SK-N-SH (cell line): Measurements from ENCODE around the gene GPR55. TPM values are rescaled to one million over a fixed set of nuclear protein-coding genes. Genes with fewer than 3 reads are reported as not detected.

Experiments
- CTCF ChIA-PET: fragments of 300-600, 350-600 bp; formaldehyde crosslinking; extraction: SDS; loops from one replicate; lab custom pipeline; 2021; lab: Yijun Ruan, JAX
- POLR2A ChIA-PET: fragments of 350-600 bp; sonication (Branson Sonifier 250); formaldehyde crosslinking; extraction: SDS; loops from one replicate; lab custom pipeline; 2020; ENCODE audit warnings: antibody characterized with exemption, inconsistent platforms; lab: Yijun Ruan, JAX
- DNase-seq: peaks from one replicate; pipeline ENCODE4 v3.0.0; 2012
- H2AFZ ChIP-seq: fragments of 200-600 bp; sonication (generic); 2 replicates; pipeline ENCODE4 v1.8.1; 2016; ENCODE audit warnings: antibody characterized with exemption, mild to moderate bottlenecking, low read depth
- H3F3A ChIP-seq: fragments of 200-600 bp; sonication (generic); replicated peaks from 2 replicates; pipeline ENCODE3; 2016; ENCODE audit warnings: antibody characterized with exemption, mild to moderate bottlenecking; ENCODE audit not compliant: insufficient read depth
- H3K27ac ChIP-seq, 2 experiments: fragments of 200-500 bp in 1 of 2; fragments of 200-600 bp in 1 of 2; sonication (Bioruptor generic) in 1 of 2; sonication (generic), shearing (Covaris generic) in 1 of 2; 2 replicates each; pipeline versions ENCODE4 v1.5.1 to v1.6.1; 2014 to 2016; ENCODE audit warnings: low read depth in 2 of 2, inconsistent platforms in 1 of 2, low read length in 1 of 2, mild to moderate bottlenecking in 1 of 2, mixed read lengths in 1 of 2
- H3K27me3 ChIP-seq: fragments of 200-600 bp; sonication (generic), shearing (Covaris generic); 2 replicates; pipeline ENCODE4 v1.6.1; 2016; ENCODE audit warnings: mixed run types; ENCODE audit not compliant: insufficient read depth
- H3K36me3 ChIP-seq, 2 experiments: fragments of 200-500 bp in 1 of 2; fragments of 200-600 bp in 1 of 2; sonication (Bioruptor generic) in 1 of 2; sonication (generic) in 1 of 2; replicated peaks in 1 of 2; 2 replicates each; pipeline versions ENCODE3 to v1.5.1; 2014 to 2016; ENCODE audit warnings: low read length in 1 of 2, mild to moderate bottlenecking in 1 of 2; ENCODE audit not compliant: insufficient read depth in 2 of 2, control insufficient read depth in 1 of 2
- H3K4me1 ChIP-seq, 2 experiments: fragments of 200-500 bp in 1 of 2; fragments of 200-600 bp in 1 of 2; sonication (Bioruptor generic) in 1 of 2; sonication (generic), shearing (Covaris generic) in 1 of 2; 2 replicates each; pipeline versions ENCODE4 v1.5.1 to v1.6.1; 2014 to 2016; ENCODE audit warnings: low read depth in 1 of 2, low read length in 1 of 2, mixed run types in 1 of 2; ENCODE audit not compliant: insufficient read depth in 2 of 2, control insufficient read depth in 1 of 2
- H3K4me2 ChIP-seq: fragments of 200-600 bp; sonication (generic), shearing (Covaris generic); 2 replicates; pipeline ENCODE4 v1.6.1; 2017; ENCODE audit warnings: mixed run types
- H3K4me3 ChIP-seq, 2 experiments: fragments of 200-500 bp in 1 of 2; fragments of 200-600 bp in 1 of 2; sonication (Bioruptor generic) in 1 of 2; sonication (generic), shearing (Covaris generic) in 1 of 2; 2 replicates each; pipeline versions ENCODE4 v1.5.1 to v1.8.1; 2014 to 2016; ENCODE audit warnings: low read depth in 2 of 2, inconsistent platforms in 1 of 2, low read length in 1 of 2, mild to moderate bottlenecking in 1 of 2, mixed read lengths in 1 of 2, moderate library complexity in 1 of 2
- H3K79me2 ChIP-seq: fragments of 200-600 bp; sonication (generic); 2 replicates; pipeline ENCODE4 v1.8.1; 2017; ENCODE audit warnings: mild to moderate bottlenecking; ENCODE audit not compliant: insufficient read depth
- H3K9ac ChIP-seq: fragments of 200-600 bp; sonication (generic); 2 replicates; pipeline ENCODE4 v1.6.1; 2017; ENCODE audit warnings: mixed run types
- H3K9me2 ChIP-seq: fragments of 200-600 bp; sonication (generic); 2 replicates; pipeline ENCODE4 v1.6.1; 2017; ENCODE audit warnings: mixed run types
- H3K9me3 ChIP-seq: fragments of 200-600 bp; sonication (generic); 2 replicates; pipeline ENCODE4 v1.6.1; 2017; ENCODE audit warnings: mixed run types, mild to moderate bottlenecking, moderate library complexity
- H4K20me1 ChIP-seq: fragments of 200-600 bp; sonication (generic); 2 replicates; pipeline ENCODE4 v1.6.1; 2017; ENCODE audit warnings: mild to moderate bottlenecking, mixed run types; ENCODE audit not compliant: insufficient read depth
- CHD2 ChIP-seq: fragments of 150-350 bp; IDR thresholded peaks from 2 replicates; pipeline ENCODE4 v1.6.1; 2018; ENCODE audit warnings: low read length; ENCODE audit not compliant: partially characterized antibody
- CTCF ChIP-seq: fragments of 200-600 bp; sonication (generic); IDR thresholded peaks from 2 replicates; pipeline ENCODE4 v1.6.1; 2017; ENCODE audit warnings: antibody characterized with exemption, mild to moderate bottlenecking, moderate library complexity
- ELF1 ChIP-seq: IDR thresholded peaks from 2 replicates; pipeline ENCODE4 v1.4.0; 2012
- FOSL2 ChIP-seq: IDR thresholded peaks from 2 replicates; pipeline ENCODE4 v1.4.0; 2012; ENCODE audit warnings: low read depth, mild to moderate bottlenecking, moderate library complexity, borderline replicate concordance
- FOXM1 ChIP-seq: IDR thresholded peaks from 2 replicates; pipeline ENCODE4 v1.4.0; 2012; ENCODE audit warnings: low read depth, mild to moderate bottlenecking
- GABPA ChIP-seq: IDR thresholded peaks from 2 replicates; pipeline ENCODE4 v1.4.0; 2012; ENCODE audit warnings: low read depth, mild to moderate bottlenecking
- GATA2 ChIP-seq: sonication (generic); formaldehyde crosslinking; IDR thresholded peaks from 2 replicates; pipeline ENCODE4 v1.5.0; 2020; ENCODE audit warnings: mild to moderate bottlenecking, missing genetic modification reagents
- JUND ChIP-seq: IDR thresholded peaks from 2 replicates; pipeline ENCODE4 v1.4.0; 2012
- MAX ChIP-seq: IDR thresholded peaks from 2 replicates; pipeline ENCODE4 v1.4.0; 2012; ENCODE audit warnings: low read depth
- MEF2A ChIP-seq: IDR thresholded peaks from 2 replicates; pipeline ENCODE4 v1.4.0; 2012; ENCODE audit warnings: low read depth, borderline replicate concordance
- MXI1 ChIP-seq: IDR thresholded peaks from 2 replicates; pipeline ENCODE4 v1.6.1; 2012; ENCODE audit warnings: mild to moderate bottlenecking, low read depth, low read length, improper control_type of control experiment
- NRF1 ChIP-seq: IDR thresholded peaks from 2 replicates; pipeline ENCODE4 v1.6.1; 2012; ENCODE audit warnings: low read depth, mild to moderate bottlenecking, low read length
- RAD21 ChIP-seq: IDR thresholded peaks from 2 replicates; pipeline ENCODE4 v1.6.1; 2012; ENCODE audit warnings: mild to moderate bottlenecking, low read length
- RFX5 ChIP-seq: IDR thresholded peaks from 2 replicates; pipeline ENCODE4 v1.6.1; 2012; ENCODE audit warnings: mild to moderate bottlenecking, improper control_type of control experiment, low read length
- SIN3A ChIP-seq: IDR thresholded peaks from 2 replicates; pipeline ENCODE4 v1.6.1; 2012; ENCODE audit warnings: low read depth, mild to moderate bottlenecking, low read length, moderate library complexity, borderline replicate concordance
- SMC3 ChIP-seq: IDR thresholded peaks from 2 replicates; pipeline ENCODE4 v1.6.1; 2012; ENCODE audit warnings: low read depth, low read length, improper control_type of control experiment
- TAF1 ChIP-seq: IDR thresholded peaks from 2 replicates; pipeline ENCODE4 v1.6.1; 2012; ENCODE audit warnings: low read depth, mild to moderate bottlenecking, low read length, moderate library complexity, borderline replicate concordance
- TEAD4 ChIP-seq: IDR thresholded peaks from 2 replicates; pipeline ENCODE4 v1.4.0; 2012; ENCODE audit warnings: mild to moderate bottlenecking, borderline replicate concordance; ENCODE audit not compliant: insufficient read depth
- YY1 ChIP-seq: IDR thresholded peaks from 2 replicates; pipeline ENCODE4 v1.4.0; 2012; ENCODE audit warnings: low read depth, mild to moderate bottlenecking
- ZBTB33 ChIP-seq: IDR thresholded peaks from 2 replicates; pipeline ENCODE4 v1.4.0; 2012; ENCODE audit warnings: low read depth, borderline replicate concordance
- WGBS: methylation state at CpG from one replicate; pipeline ENCODE4 v1.1.6; 2017; ENCODE audit warnings: low lambda C conversion rate; 5-methylcytosine and 5-hydroxymethylcytosine counted together
- polyA plus RNA-seq, 3 experiments: library from polyadenylated mRNA; depleted of rRNA; stranded (reverse); fragments of >200 nt; gene quantifications; 2 replicates each; pipeline ENCODE4 v1.2.3, GENCODE V29; 2012

The GPR55 gene
- polyA plus RNA-seq, 1 of the 3 experiments (the other 2 are of a cell fraction) = not detected

GRCh38 chr2:230925879-230926765 is 1.1 kb upstream of the GPR55 start:
- H3K9me3 ChIP-seq = no peaks in the 10 kb centered on the region
- DNase-seq = no peak
- H3F3A ChIP-seq = no peaks in the 10 kb centered on the region
- no peak overlapping the region for H3K4me3 ChIP-seq
- WGBS = 77% methylated on average over 4 of the region's 11 CpGs
- no peak overlapping the region for H2AFZ ChIP-seq
- TF ChIP-seq GABPA (no peak), ZBTB33 (no peak), TAF1 (no peak), RFX5 (no peak), TEAD4 (no peak), NRF1 (no peak), YY1 (no peak), MXI1 (no peak), JUND (no peak), CHD2 (no peak), SMC3 (no peak), FOXM1 (no peak), MEF2A (no peak), MAX (no peak), GATA2 (CRISPR knock-in tag) (no peak), RAD21 (no peak), ELF1 (no peak), SIN3A (no peak), FOSL2 (no peak), CTCF (no peak)
- CTCF ChIA-PET = interaction anchor here (1.0 to 1.6 kb wide), 3 partner anchors 13 to 102 kb away, joined by 5 to 14 read pairs (median 5); no protein-coding TSS in a partner anchor
- no peaks in the 10 kb centered on the region for H3K4me1 ChIP-seq
- no peak overlapping the region for H3K27ac ChIP-seq
- POLR2A ChIA-PET = no interaction called here
- H3K9me2 ChIP-seq = no peaks in the 10 kb centered on the region
- no peaks in the 10 kb centered on the region for H4K20me1 ChIP-seq
- H3K36me3 ChIP-seq = no peaks in the 10 kb centered on the region
- H3K79me2 ChIP-seq = no peaks in the 10 kb centered on the region
- no peak overlapping the region for H3K9ac ChIP-seq
- H3K27me3 ChIP-seq = peaks cover 3% of the 10 kb centered on the region
- H3K4me2 ChIP-seq = no peak overlapping the region
